GM21528 (cell line): ENCODE data around the gene USP32.

Experiments
- ATAC-seq: cut with Tn5 transposase; IDR thresholded peaks from one replicate; pipeline ENCODE4 v1.9.1; 2021; ENCODE audit warnings: mild to moderate bottlenecking, moderate library complexity; ENCODE audit not compliant: unreplicated experiment, low FRiP score

USP32 gene

GRCh38 chr17:60161598-60162330 is 230.2 kb downstream of the USP32 start:
- ATAC-seq = no peak

- ATAC-seq = no peak
These were observed 231.0 kb downstream of the USP32 start for GRCh38 chr17:60160829-60161501.

GRCh38 chr17:60159479-60159866 is 232.5 kb downstream of the USP32 start:
- ATAC-seq = no peak

GRCh38 chr17:60158751-60159478 is 233.0 kb downstream of the USP32 start:
- no peak for ATAC-seq

DNA sequence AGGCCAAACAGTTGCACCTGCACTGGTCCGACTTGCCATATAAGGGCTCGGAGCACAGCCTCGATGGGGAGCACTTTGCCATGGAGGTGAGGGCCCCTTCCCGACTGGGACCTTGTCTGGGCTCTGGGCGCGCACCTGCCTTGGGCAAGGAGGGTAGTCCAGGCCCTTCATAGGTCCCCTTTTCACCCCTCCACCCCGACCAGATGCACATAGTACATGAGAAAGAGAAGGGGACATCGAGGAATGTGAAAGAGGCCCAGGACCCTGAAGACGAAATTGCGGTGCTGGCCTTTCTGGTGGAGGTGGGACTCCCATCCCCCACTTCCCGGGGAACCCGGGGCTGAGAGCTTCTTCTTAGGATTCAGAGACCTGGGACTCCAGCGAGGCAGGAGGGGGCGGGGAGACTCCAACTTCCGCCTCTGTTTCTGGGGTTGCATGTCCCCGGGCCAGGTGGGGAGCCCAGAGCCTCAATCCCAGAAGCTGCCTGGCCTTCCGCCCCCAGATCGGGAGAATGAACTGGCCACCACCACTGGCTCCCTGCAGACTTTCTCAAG is 234.4 kb downstream of the USP32 start:
- ATAC-seq = no peak

DNA sequence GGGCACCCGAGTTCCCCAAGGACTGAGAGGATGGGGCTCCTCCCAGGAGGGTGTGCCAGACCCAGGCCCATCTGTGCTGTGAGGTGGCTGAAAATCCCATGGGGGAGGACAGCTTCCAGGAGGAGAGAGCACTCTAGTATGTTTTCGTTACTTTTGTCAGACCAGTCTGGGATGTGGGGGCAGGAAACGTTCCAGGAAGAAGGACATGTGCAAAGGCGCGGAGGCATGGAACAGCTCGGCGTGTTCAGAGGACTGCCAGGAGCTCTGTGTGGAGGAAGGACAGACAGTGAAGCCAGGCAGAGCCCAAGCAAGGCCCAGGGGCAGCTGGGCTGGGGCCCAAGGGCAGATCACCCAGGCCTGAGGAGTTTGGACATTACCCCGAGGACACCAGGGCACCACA is 235.2 kb downstream of the USP32 start:
- no peak for ATAC-seq

DNA sequence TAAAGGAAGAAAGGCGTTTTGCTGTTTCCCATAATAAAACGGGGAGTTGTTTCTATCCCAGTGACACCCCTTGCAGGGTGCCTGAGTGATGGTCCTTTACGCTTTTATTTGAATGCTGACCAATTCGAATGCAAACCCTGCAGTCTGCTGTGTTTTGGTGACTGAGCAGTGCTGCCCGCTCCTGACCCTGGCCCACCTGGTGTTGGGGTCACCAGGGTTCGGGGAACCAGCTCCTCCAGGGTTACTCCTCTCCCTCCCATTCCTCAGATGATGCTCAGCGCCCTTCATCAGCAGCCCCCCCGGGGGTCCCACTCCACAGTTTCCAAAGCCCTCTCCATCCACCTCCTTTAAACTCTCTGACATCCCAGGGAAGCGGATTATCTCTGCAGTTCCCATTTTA is 236.1 kb downstream of the USP32 start:
- ATAC-seq = no peak

GRCh38 chr17:60155427-60155814 is 236.5 kb downstream of the USP32 start:
- no peak for ATAC-seq

GRCh38 chr17:60154616-60155426 is 237.1 kb downstream of the USP32 start:
- no peak for ATAC-seq

DNA sequence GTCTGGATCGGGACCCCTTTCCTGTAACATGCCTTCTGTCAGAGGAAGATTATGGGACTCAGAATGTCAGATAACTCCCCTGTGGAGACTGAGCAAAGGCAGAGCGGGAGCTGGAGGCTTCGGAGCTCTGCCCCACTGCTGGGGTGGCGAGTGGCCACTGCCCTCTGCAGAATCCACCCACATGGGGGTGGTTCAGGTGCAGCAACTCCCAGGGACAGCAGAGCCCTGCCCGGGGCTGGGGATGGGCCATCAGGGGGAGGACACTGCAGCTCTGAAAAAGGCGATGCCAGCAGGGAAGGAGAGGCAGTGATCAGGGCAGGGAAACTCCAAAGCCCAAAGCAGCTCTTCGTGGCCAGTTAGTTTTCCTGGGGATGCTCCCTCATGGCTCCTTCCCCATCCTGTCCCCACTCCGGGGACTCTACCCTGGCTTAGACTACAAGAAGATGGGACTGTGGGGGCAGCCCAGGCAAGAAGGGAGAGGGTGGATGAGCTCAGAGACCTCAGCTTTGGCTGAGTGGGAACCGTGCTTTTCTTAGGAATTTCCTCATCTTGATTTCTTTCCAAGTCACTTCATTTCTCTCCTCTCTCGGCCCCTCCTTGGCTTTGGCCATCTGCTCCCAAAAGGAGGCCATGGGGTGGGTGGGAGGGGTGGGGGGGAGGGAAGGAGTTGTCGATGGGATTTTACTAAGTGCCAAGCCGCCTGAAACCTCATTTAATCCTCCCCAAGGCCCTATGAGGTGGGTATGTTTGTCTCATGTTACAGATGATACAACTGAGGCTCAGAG is 238.1 kb downstream of the USP32 start:
- ATAC-seq = no peak

DNA sequence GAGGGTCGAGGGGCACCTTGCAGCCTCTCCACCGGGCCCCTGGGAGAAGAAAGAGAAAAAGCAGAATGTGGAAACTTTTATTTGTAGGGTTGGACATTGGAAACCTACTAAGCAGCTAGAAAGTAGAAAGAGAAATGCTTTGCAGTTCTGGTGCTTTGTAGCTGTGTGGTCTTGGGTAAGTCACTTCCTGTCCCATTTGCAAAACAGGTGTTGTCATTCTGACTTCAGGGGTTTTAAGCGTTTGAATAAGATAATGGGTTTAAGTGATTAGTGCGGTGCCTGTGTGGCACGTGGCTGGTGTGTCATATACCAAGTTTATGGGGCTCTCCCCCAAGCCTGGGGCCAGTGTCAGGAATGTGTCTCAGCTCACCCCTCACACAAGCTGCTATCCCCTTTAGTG is 240.6 kb downstream of the USP32 start:
- no peak for ATAC-seq

- ATAC-seq = no peak
These were observed 242.0 kb downstream of the USP32 start, which contains the start of gene CA4 for GRCh38 chr17:60149691-60150582. Gene CA4, plus strand, starts transcription at chr17:60149973. Its CDS starts 62 bp downstream, at chr17:60150035.

DNA sequence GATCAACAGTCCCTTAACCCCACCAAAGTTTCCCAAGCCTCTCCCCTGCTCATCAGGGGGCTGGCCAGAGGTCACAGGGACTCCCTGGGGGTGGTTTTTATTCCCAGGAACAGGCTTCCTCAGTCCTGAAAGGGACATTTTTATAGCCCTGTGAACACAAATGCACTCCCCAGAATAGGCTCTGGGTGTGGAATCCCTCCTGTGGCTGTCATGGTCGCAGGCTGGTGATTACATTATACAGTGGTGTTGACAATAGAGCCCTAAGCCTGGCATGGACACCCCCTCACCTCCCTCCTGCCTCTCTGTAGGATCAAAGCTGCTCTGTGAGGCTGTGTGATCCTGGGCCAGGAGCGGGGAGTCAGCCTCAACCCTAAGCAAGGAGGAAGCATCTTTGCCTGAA is 243.6 kb downstream of the USP32 start:
- no peak for ATAC-seq

DNA sequence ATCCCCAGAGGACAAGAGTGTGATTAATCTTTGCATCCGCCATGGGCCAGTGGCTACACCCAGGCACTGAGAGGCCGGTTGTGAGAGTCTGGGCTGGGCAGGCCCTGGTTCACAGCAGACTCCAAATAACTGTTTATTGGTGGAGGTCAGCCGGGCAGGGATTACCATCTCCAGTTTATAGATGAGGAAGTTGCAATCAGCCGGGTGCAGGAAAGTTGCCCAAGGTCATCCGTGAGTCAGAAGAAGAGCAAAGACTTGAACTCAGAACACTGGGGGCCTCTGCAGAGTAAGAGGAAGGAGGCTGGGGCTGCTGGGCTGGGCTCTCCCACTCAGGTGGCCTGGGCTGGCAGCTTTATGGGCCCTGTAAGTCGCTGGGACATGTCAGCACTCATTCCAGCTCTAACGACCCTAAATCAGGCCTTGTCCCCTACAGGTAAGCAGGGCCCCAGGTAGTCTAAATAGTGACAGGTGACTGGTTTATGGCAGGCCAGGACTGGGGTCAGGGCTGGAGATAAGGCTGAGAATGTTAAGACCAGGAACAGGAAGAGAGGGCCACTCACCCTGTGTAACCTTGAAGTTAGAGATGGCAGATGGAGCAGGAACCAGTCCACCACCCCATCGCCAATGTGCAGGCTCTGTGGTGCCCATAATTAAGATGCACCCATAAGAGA is 244.2 kb downstream of the USP32 start:
- ATAC-seq = no peak

GRCh38 chr17:60146206-60146605 is 245.7 kb downstream of the USP32 start:
- no peak for ATAC-seq

DNA sequence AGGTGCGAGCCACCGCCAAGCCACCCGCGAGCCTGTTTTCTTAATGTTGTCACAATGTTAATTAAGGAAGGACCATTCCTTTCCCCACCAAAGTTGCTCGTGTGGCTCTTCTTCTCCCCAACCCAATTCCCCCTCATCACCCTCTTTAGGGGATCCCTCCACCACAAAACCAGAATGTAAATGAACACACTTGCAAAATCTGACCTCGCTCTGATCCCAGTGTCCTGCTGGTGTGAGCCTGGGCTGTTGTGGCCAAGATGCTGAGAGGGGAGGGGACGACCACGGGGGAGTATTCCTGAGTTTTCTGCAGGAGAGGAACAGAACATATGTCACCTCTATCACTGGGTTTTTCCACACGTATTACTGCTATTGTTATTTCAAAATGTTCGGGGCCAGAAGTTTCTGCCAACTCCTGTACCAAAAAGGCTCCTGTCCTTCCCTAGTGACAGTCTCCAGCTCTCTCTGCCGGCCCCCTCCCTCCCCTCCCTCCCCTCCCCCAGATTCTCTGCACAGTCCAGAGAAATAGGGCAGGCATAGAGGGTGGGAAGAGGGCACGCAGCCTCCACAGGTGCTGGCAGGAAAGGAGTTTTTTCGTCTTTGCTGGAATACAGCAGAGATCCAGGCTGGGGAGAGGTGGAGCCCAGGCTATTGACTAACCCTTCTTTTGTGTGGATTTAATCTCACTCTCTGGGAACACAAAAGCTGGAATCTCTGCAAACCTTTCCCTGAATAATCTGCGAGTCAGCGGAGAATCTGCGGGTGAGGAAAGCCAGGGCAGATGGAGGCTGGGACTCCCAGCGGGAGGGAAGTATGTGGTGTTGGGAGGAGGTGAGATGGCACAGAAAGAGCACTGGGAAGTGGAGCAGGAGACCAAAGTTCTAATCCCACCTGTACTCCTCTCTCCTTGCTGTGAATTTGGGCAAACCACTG is 246.7 kb downstream of the USP32 start:
- no peak for ATAC-seq

DNA sequence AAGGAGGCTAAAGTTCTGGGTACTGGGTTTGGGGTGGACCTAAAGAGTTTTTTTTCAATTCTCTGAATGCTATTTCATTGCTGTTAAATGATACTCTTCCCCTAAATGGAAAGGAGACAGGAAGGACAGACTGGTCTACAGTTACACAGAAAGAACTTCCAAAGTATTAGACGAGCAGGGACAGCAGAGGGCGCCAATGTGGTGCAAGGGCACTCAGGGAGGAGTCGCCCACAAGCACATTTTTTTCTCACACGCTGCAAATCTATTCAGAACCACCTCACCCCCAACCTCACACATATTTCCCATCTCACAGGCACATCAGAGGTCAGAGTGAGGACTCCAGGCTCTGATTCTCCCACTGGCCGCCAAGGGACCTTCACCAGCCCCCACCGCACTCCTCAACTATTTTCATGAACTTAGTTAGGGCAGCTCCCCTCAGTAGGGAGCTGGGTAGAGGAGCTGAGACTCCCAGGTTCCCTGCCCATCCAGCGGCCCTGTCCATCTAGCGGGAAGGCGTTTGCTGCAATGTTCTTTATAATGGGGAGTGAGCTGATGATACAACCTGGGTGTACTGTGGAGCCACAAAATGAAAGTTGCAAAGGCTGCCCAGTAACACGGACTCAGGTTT is 248.9 kb downstream of the USP32 start:
- no peak for ATAC-seq
